GM10266 (cell line): ENCODE results near the gene TRIM54.

Experiments
- DNase-seq: peaks from one replicate; pipeline ENCODE4 v3.0.0; 2012; ENCODE audit errors: extremely low spot score
- TF ChIP-seq, protein P1 (sequence below): IDR thresholded peaks from 2 replicates; pipeline ENCODE4 v1.5.1; 2012; ENCODE audit warnings: mild to moderate bottlenecking, low read depth; ENCODE audit not compliant: control insufficient read depth, insufficient read depth; ENCODE audit errors: missing control alignments

TRIM54 gene

DNA sequence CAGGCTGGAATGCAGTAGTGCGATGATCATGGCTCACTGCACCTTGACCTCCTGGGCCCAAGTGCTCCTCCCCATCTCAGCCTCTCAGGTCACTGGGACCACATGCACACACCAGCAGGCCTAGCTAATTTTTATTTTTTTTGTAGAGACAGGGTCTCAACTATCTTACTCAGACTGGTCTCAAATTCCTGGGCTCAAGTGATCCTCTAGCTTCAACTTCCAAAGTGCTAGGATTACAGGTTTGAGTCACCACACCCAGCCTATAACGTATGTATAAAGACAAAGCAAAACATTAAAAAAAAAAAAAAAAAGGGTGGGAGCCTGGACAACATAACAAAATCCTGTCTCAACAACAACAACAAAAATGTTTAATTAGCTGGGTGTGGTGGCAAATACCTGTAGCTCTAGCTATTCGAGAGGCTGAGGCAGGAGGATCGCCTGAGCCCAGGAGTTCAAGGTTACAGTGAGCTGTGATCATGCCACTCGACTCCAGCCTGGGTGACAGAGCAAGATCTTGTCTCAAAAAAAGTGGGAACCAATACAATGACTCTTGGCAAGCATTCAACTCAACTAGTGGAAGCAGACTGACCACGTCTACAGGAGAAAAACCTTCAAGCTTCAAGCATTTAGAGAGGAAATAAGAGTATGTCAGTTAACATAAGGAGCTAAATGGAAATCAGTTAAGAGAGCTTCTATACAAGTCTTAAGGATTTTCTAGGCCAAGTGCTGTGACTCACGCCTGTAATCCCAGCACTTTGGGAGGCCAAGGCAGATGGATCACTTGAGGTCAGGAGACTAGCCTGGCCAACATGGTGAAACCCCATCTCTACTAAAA, 71.8 kb downstream of the TRIM54 start:
- no peak for DNase-seq
- TF ChIP-seq, protein P1, sequence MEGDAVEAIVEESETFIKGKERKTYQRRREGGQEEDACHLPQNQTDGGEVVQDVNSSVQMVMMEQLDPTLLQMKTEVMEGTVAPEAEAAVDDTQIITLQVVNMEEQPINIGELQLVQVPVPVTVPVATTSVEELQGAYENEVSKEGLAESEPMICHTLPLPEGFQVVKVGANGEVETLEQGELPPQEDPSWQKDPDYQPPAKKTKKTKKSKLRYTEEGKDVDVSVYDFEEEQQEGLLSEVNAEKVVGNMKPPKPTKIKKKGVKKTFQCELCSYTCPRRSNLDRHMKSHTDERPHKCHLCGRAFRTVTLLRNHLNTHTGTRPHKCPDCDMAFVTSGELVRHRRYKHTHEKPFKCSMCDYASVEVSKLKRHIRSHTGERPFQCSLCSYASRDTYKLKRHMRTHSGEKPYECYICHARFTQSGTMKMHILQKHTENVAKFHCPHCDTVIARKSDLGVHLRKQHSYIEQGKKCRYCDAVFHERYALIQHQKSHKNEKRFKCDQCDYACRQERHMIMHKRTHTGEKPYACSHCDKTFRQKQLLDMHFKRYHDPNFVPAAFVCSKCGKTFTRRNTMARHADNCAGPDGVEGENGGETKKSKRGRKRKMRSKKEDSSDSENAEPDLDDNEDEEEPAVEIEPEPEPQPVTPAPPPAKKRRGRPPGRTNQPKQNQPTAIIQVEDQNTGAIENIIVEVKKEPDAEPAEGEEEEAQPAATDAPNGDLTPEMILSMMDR, result no peak

DNA sequence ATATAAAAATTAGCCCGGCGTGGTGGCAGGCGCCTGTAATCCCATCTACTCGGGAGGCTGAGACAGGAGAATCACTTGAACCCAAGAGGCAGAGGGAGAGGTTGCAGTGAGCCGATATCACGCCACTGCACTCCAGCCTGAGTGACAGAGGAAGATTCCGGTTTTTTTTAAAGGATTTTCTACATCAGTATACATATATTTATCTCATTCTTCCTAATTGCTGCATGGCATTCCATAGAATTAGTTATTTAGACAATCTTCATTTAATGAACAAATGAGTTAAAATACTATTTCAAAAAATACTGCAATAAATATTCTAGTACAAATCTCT, 72.3 kb downstream of the TRIM54 start:
- no peak for DNase-seq
- TF ChIP-seq, protein P1, result no peak

DNA sequence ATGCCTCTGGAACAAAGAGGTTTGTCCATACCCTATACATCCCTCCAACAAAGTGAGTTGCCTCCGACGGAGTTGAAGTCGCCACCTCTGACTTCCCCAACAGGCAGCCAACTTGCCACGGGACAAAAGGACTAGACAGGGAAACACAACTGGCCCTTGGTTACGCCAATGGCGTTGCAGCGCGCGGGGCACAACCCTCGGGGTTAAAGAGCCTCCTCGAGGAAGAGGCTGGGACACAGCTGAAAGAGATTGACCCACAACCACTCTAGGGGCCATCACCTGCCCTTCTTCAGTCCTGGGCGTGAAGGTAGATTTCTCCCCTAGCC, 73.8 kb downstream of the TRIM54 start:
- TF ChIP-seq, protein P1, result no peak
- peak; percentile 65 for DNase-seq

DNA sequence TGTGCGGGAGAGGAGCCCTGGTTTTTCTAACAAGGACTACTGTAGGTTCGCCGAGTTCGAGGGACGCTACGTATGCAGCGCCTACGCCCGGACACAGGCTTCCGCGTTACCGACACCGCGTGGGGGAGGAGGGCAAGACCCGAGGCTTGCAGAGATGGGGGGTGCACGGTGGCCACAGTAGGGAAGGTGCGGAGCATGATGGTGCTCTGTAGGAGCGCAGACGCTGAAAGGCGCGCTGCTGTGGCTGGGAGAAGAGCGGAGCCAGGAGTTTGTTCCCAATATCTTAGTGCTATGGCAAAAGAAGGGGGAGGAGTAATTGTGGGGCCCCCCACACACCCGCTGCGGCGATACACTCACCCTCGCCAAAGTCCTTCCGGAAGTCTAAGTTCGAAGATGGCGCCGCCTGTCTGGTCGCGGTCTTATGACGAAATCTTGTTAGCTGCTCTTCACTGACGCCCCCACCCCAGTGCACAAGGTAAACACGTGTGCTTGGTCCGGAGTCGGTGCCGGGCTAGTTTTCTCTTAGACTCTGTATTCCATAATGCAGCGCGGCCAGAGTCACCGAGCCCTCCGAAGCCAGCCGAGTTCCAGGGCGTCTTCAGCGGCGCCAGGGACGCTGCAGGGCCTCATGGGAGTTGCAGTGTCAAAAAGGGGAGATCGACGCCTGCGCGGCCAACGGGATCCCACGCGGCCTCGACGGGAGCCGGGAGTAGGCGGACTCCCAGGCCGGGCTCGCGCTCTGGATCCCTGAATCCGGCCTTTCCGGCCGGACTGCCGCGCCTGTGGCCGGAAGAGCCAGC, 74.4 kb downstream of the TRIM54 start, which contains the start of gene GTF3C2:
TSS of gene GTF3C2 (minus strand) at position 383 of the 800 bp plus-strand sequence. CDS start 13,210 bp downstream, outside the sequence.
- TF ChIP-seq, protein P1, result no peak
- DNase-seq, result peak; percentile 90
